T-cell (primary cell): ENCODE data around the gene SYNRG. TPM values are rescaled to one million over a fixed set of nuclear protein-coding genes. Genes with fewer than 3 reads are reported as not detected.

Experiments used
- ATAC-seq, 4 experiments: fragments of 200-7000 bp in 3 of 4; fragments of 150-1000 bp in 1 of 4; cut with Tn5 transposase; replicated peaks in 1 of 4; 1 replicate in 3 of 4; 2 replicates in 1 of 4; pipeline ENCODE4 v1.10.0; 2021; ENCODE audit warnings: moderate library complexity in 3 of 4, mild to moderate bottlenecking in 2 of 4, moderate number of reproducible peaks in 1 of 4
- CTCF ChIA-PET, 2 donors: fragments of 300-600 bp; sonication (Branson Sonifier 250); formaldehyde crosslinking; loops; one replicate each; lab custom pipeline; 2022; ENCODE audit warnings: antibody characterized with exemption in 2 of 2; lab: Charles Lee
- POLR2A ChIA-PET, 2 donors: fragments of 300-600 bp; sonication (Branson Sonifier 250); formaldehyde crosslinking; loops; one replicate each; lab custom pipeline; 2022; ENCODE audit warnings: antibody characterized with exemption in 2 of 2; lab: Charles Lee
- DNase-seq, 35 experiments: peaks; one replicate each; pipeline versions ENCODE4 v3.0.0 to v3.0.0-alpha.2; 2013 to 2023
- H3K27ac ChIP-seq: one replicate; pipeline ENCODE4 v1.5.1; 2013; ENCODE audit warnings: low read length
- H3K27me3 ChIP-seq, 2 experiments: replicated peaks in 1 of 2; 1 replicate in 1 of 2; 2 replicates in 1 of 2; pipeline versions ENCODE4 v1.6.1 to v1.7.0; 2013; ENCODE audit warnings: low read length in 1 of 2, mixed read lengths in 1 of 2; ENCODE audit not compliant: control insufficient read depth in 2 of 2, insufficient read depth in 2 of 2; ENCODE audit errors: extremely low read depth in 1 of 2
- H3K36me3 ChIP-seq, 2 donors: 1 replicate in 1 of 2; 2 replicates in 1 of 2; pipeline versions ENCODE4 v1.6.1 to v1.7.0; 2013; ENCODE audit warnings: low read length in 1 of 2; ENCODE audit not compliant: control insufficient read depth in 2 of 2, insufficient read depth in 1 of 2; ENCODE audit errors: extremely low read depth in 1 of 2
- H3K4me1 ChIP-seq, 2 experiments: 1 replicate in 1 of 2; 2 replicates in 1 of 2; pipeline versions ENCODE4 v1.6.1 to v1.7.0; 2013; ENCODE audit warnings: low read length in 2 of 2, mixed read lengths in 1 of 2; ENCODE audit not compliant: insufficient read depth in 2 of 2, control insufficient read depth in 1 of 2; ENCODE audit errors: extremely low read depth in 1 of 2
- H3K4me3 ChIP-seq, 2 donors: 1 replicate in 1 of 2; 2 replicates in 1 of 2; pipeline versions ENCODE4 v1.5.1 to v1.7.0; 2013; ENCODE audit warnings: mild to moderate bottlenecking in 2 of 2, low read length in 1 of 2, moderate library complexity in 1 of 2; ENCODE audit not compliant: control insufficient read depth in 1 of 2; ENCODE audit errors: extremely low read depth in 1 of 2
- H3K9me3 ChIP-seq: 2 replicates; pipeline ENCODE4 v1.7.0; 2013
- H3K27ac Mint-ChIP-seq, 2 donors: one replicate each; pipeline ENCODE4 v1.8.0; 2020 to 2021; ENCODE audit warnings: mild to moderate bottlenecking in 2 of 2, mixed read lengths in 2 of 2
- H3K27me3 Mint-ChIP-seq, 2 donors: one replicate each; pipeline ENCODE4 v1.8.0; 2021 to 2022; ENCODE audit warnings: mixed read lengths in 2 of 2
- H3K36me3 Mint-ChIP-seq: one replicate; pipeline ENCODE4 v1.8.0; 2021; ENCODE audit warnings: mixed read lengths
- H3K4me1 Mint-ChIP-seq, 3 donors: one replicate each; pipeline ENCODE4 v1.8.0; 2020 to 2022; ENCODE audit warnings: mixed read lengths in 3 of 3, mild to moderate bottlenecking in 1 of 3
- H3K4me3 Mint-ChIP-seq, 3 donors: one replicate each; pipeline ENCODE4 v1.8.0; 2020 to 2022; ENCODE audit warnings: mild to moderate bottlenecking in 3 of 3, mixed read lengths in 3 of 3, moderate library complexity in 3 of 3
- H3K9me3 Mint-ChIP-seq, 3 donors: one replicate each; pipeline ENCODE4 v1.8.0; 2020 to 2022; ENCODE audit warnings: mixed read lengths in 3 of 3
- WGBS: methylation state at CpG from one replicate; pipeline ENCODE4 v1.1.5; 2013; ENCODE audit warnings: missing lambda C conversion rate; ENCODE audit not compliant: insufficient coverage; 5-methylcytosine and 5-hydroxymethylcytosine counted together
- total RNA-seq, 35 experiments: library from RNA in 6 of 35; stranded (reverse) in 6 of 35; fragments of 120-200 nt in 1 of 35; gene quantifications; one replicate each; pipeline versions ENCODE4 v1.2.1 to v1.2.4 and lab custom pipeline; 2013 to 2026

The SYNRG gene
- total RNA-seq, 5 donors from 2014 or later (not counting 1 experiment from before 2014, with no cell fraction given) = 103 to 118 (median 113) TPM

- Histone ChIP-seq H3K27me3 (peaks cover 17 to 20% of the 10 kb centered on the region in 2 experiments), H3K27ac (no peak overlapping the region), H3K9me3 (no peaks in the 10 kb centered on the region), H3K36me3 (no peaks in the 10 kb centered on the region), H3K4me1 (peaks cover 3 to 4% of the 10 kb centered on the region in 2 experiments), H3K4me3 (no peak overlapping the region)
- ChIA-PET CTCF (no interaction called here), POLR2A (no interaction called here)
- Mint-ChIP-seq H3K9me3 (no peaks in the 10 kb centered on the region), H3K27ac (no peak overlapping the region), H3K27me3 (peaks cover 52 to 55% of the 10 kb centered on the region in 2 donors), H3K36me3 (no peaks in the 10 kb centered on the region), H3K4me1 (peaks cover 8 to 18% (median 12%) of the 10 kb centered on the region in 3 donors), H3K4me3 (no peak overlapping the region)
- 80% methylated on average over 1 of the region's 1 CpG for WGBS
- ATAC-seq (no peak), DNase-seq (no peak)
These were observed 38.6 kb upstream of the SYNRG start for GRCh38 chr17:37647856-37648255.

- CTCF ChIA-PET = interaction anchor here in 1 of 2 donors (0.6 to 1.1 kb wide), 2 partner anchors 34 to 75 kb away, joined by 3 to 8 read pairs; partner anchors contain the start of gene SYNRG
These were observed 34.7 kb upstream of the SYNRG start for GRCh38 chr17:37643869-37644268.

GRCh38 chr17:37643118-37643766, 34.0 kb upstream of the SYNRG start, which contains the start of gene DDX52:
Gene DDX52, minus strand, starts transcription at chr17:37643446. Its CDS starts 26 bp downstream, at chr17:37643420.
- peaks cover 9 to 12% of the 10 kb centered on the region in 2 experiments for H3K27me3 ChIP-seq
- H3K27ac ChIP-seq = peak within 1 kb of the TSS; percentile 74
- H3K36me3 ChIP-seq = peaks cover 0 to 10% of the 10 kb centered on the region in 2 donors
- DNase-seq (peak; percentile 74 to 94 (median 85)), ATAC-seq (peak; percentile 99)
- peaks cover 6 to 12% of the 10 kb centered on the region in 2 experiments for H3K4me1 ChIP-seq
- no peaks in the 10 kb centered on the region for H3K9me3 ChIP-seq
- no peaks in the 10 kb centered on the region for H3K9me3 Mint-ChIP-seq
- peak within 1 kb of the TSS; percentile 95 to 97 (median 96) for H3K4me3 Mint-ChIP-seq
- H3K27me3 Mint-ChIP-seq = peaks cover 27 to 31% of the 10 kb centered on the region in 2 donors
- H3K27ac Mint-ChIP-seq = peak within 1 kb of the TSS; percentile 89 to 90
- H3K36me3 Mint-ChIP-seq = peaks cover 21% of the 10 kb centered on the region
- WGBS = 0% methylated on average over 30 of the region's 43 CpGs
- peak within 1 kb of the TSS; percentile 90 to 99 for H3K4me3 ChIP-seq
- ChIA-PET POLR2A (no interaction called here), CTCF (no interaction called here)
- peaks cover 43 to 45% (median 43%) of the 10 kb centered on the region in 3 donors for H3K4me1 Mint-ChIP-seq

More at GRCh38 chr17:37643869-37644268, 34.7 kb upstream of the SYNRG start:
- H3K27ac ChIP-seq = no peak overlapping the region
- Mint-ChIP-seq H3K27me3 (peaks cover 32 to 36% of the 10 kb centered on the region in 2 donors), H3K9me3 (no peaks in the 10 kb centered on the region), H3K36me3 (peaks cover 17% of the 10 kb centered on the region), H3K4me3 (peak overlapping the region; percentile 95 to 97 (median 96)), H3K4me1 (peaks cover 40 to 43% (median 40%) of the 10 kb centered on the region in 3 donors), H3K27ac (peak overlapping the region; percentile 29 to 35)
- ATAC-seq = no peak
- peaks cover 0 to 10% of the 10 kb centered on the region in 2 donors for H3K36me3 ChIP-seq
- peak overlapping the region in 1 of 2 donors; percentile 90 for H3K4me3 ChIP-seq
- peak in 1 of 35 experiments; percentile 6 for DNase-seq
- POLR2A ChIA-PET = interaction anchor here in 1 of 2 donors (0.6 kb wide), 1 partner anchor 34 kb away, joined by 3 read pairs; the partner anchor contains the start of gene SYNRG
- peaks cover 9 to 14% of the 10 kb centered on the region in 2 experiments for H3K27me3 ChIP-seq
- 82% methylated on average over 2 of the region's 3 CpGs for WGBS
- H3K4me1 ChIP-seq = peaks cover 6 to 12% of the 10 kb centered on the region in 2 experiments
- no peaks in the 10 kb centered on the region for H3K9me3 ChIP-seq

GRCh38 chr17:37642681-37643080, 33.5 kb upstream of the SYNRG start:
- Mint-ChIP-seq H3K36me3 (peaks cover 26% of the 10 kb centered on the region), H3K4me3 (peak overlapping the region; percentile 95 to 97 (median 96)), H3K27ac (peak overlapping the region; percentile 89 to 90), H3K9me3 (no peaks in the 10 kb centered on the region), H3K27me3 (peaks cover 23 to 26% of the 10 kb centered on the region in 2 donors), H3K4me1 (peaks cover 45% of the 10 kb centered on the region in 3 donors)
- WGBS = 6% methylated on average over 2 of the region's 7 CpGs
- ChIA-PET CTCF (no interaction called here), POLR2A (no interaction called here)
- H3K4me3 ChIP-seq = peak overlapping the region; percentile 90 to 99
- DNase-seq (peak in 1 of 35 experiments; percentile 21), ATAC-seq (peak; percentile 16 to 53 (median 38))
- H3K4me1 ChIP-seq = peaks cover 6 to 12% of the 10 kb centered on the region in 2 experiments
- H3K36me3 ChIP-seq = peaks cover 0 to 14% of the 10 kb centered on the region in 2 donors
- H3K9me3 ChIP-seq = no peaks in the 10 kb centered on the region
- H3K27me3 ChIP-seq = peaks cover 6 to 9% of the 10 kb centered on the region in 2 experiments
- peak overlapping the region; percentile 74 for H3K27ac ChIP-seq

GRCh38 chr17:37640015-37640414, 30.8 kb upstream of the SYNRG start:
- ChIA-PET POLR2A (no interaction called here), CTCF (no interaction called here)
- peaks cover 45 to 50% (median 47%) of the 10 kb centered on the region in 3 donors for H3K4me1 Mint-ChIP-seq
- H3K36me3 Mint-ChIP-seq = peaks cover 37% of the 10 kb centered on the region
- Histone ChIP-seq H3K27ac (no peak overlapping the region), H3K27me3 (peaks cover 0 to 2% of the 10 kb centered on the region in 2 experiments), H3K9me3 (no peaks in the 10 kb centered on the region), H3K4me3 (no peak overlapping the region), H3K36me3 (peaks cover 0 to 25% of the 10 kb centered on the region in 2 donors), H3K4me1 (peaks cover 6 to 12% of the 10 kb centered on the region in 2 experiments)
- DNase-seq = no peak
- peak overlapping the region in 1 of 3 donors; percentile 28 for H3K4me3 Mint-ChIP-seq
- H3K27ac Mint-ChIP-seq = no peak overlapping the region
- no peak for ATAC-seq
- H3K9me3 Mint-ChIP-seq = no peaks in the 10 kb centered on the region
- H3K27me3 Mint-ChIP-seq = peaks cover 8 to 11% of the 10 kb centered on the region in 2 donors

- peaks cover 0 to 25% of the 10 kb centered on the region in 2 donors for H3K36me3 ChIP-seq
- H3K4me3 ChIP-seq = no peak overlapping the region
- Mint-ChIP-seq H3K27me3 (no peaks in the 10 kb centered on the region), H3K36me3 (peaks cover 37% of the 10 kb centered on the region), H3K4me1 (peaks cover 28 to 42% (median 36%) of the 10 kb centered on the region in 3 donors), H3K4me3 (no peak overlapping the region), H3K9me3 (no peaks in the 10 kb centered on the region), H3K27ac (no peak overlapping the region)
- ChIA-PET POLR2A (no interaction called here), CTCF (no interaction called here)
- no peak for DNase-seq
- H3K27ac ChIP-seq = no peak overlapping the region
- H3K4me1 ChIP-seq = peaks cover 3 to 8% of the 10 kb centered on the region in 2 experiments
- ATAC-seq = no peak
- H3K9me3 ChIP-seq = no peaks in the 10 kb centered on the region
- no peaks in the 10 kb centered on the region for H3K27me3 ChIP-seq
These were observed 28.7 kb upstream of the SYNRG start for GRCh38 chr17:37637956-37638355.
